K562 (cell line): ENCODE results near the gene SATB2. TPM values are rescaled to one million over a fixed set of nuclear protein-coding genes. Genes with fewer than 3 reads are reported as not detected.

Source experiments
- ARID4B ChIP-seq: sonication (generic); formaldehyde crosslinking; IDR thresholded peaks from 2 replicates; pipeline ENCODE4 v1.8.0; 2022; ENCODE audit warnings: mild to moderate bottlenecking, missing genetic modification reagents
- BCOR ChIP-seq: fragments of 450-650 bp; IDR thresholded peaks from 2 replicates; pipeline ENCODE4 v1.6.1; 2016
- FOXP1 ChIP-seq: sonication (generic); formaldehyde crosslinking; IDR thresholded peaks from 2 replicates; pipeline ENCODE4 v1.8.0; 2022; ENCODE audit warnings: mild to moderate bottlenecking, missing genetic modification reagents
- GATA2 ChIP-seq: sonication (generic); formaldehyde crosslinking; IDR thresholded peaks from 2 replicates; pipeline ENCODE4 v1.4.0; 2020; ENCODE audit warnings: mild to moderate bottlenecking, missing genetic modification reagents
- KHSRP ChIP-seq: fragments of 450-650 bp; IDR thresholded peaks from 2 replicates; pipeline ENCODE4 v1.6.1; 2017
- MECOM ChIP-seq: fragments of 250-450 bp; sonication (Bioruptor Pico); IDR thresholded peaks from 2 replicates; pipeline ENCODE4 v1.8.0; 2022; ENCODE audit warnings: inconsistent platforms
- NBN ChIP-seq: fragments of 450-650 bp; IDR thresholded peaks from 2 replicates; pipeline ENCODE4 v1.6.1; 2016; ENCODE audit warnings: low read depth, mild to moderate bottlenecking
- POLR2H ChIP-seq: IDR thresholded peaks from 2 replicates; pipeline ENCODE4 v1.6.1; 2016; ENCODE audit warnings: missing genetic modification characterization, low read depth, mild to moderate bottlenecking, control low read depth, missing compliant biosample characterization, moderate library complexity
- RERE ChIP-seq: sonication (generic); formaldehyde crosslinking; IDR thresholded peaks from 2 replicates; pipeline ENCODE4 v1.8.0; 2023; ENCODE audit warnings: missing genetic modification reagents, mild to moderate bottlenecking, borderline replicate concordance
- RNF2 ChIP-seq: sonication (generic); IDR thresholded peaks from 2 replicates; pipeline ENCODE4 v1.6.1; 2016
- UBTF ChIP-seq, 2 experiments: IDR thresholded peaks; 2 replicates each; pipeline ENCODE4 v1.6.1; 2012; ENCODE audit warnings: improper control_type of control experiment in 2 of 2, low read depth in 2 of 2, low read length in 2 of 2, borderline replicate concordance in 1 of 2
- ZFP30 ChIP-seq: fragments of 250-450 bp; sonication (Bioruptor Pico); IDR thresholded peaks from 2 replicates; pipeline ENCODE4 v1.8.0; 2022; ENCODE audit warnings: moderate library complexity, mild to moderate bottlenecking, inconsistent platforms, borderline replicate concordance
- ZFX ChIP-seq: sonication (generic); formaldehyde crosslinking; IDR thresholded peaks from 2 replicates; pipeline ENCODE4 v1.8.0; 2022; ENCODE audit warnings: mild to moderate bottlenecking, missing genetic modification reagents, moderate library complexity
- ZNF699 ChIP-seq: fragments of 250-450 bp; sonication (Bioruptor Pico); IDR thresholded peaks from 2 replicates; pipeline ENCODE4 v1.8.0; 2021; ENCODE audit warnings: mild to moderate bottlenecking, moderate library complexity; ENCODE audit not compliant: insufficient replicate concordance
- ZNF77 ChIP-seq: fragments of 250-450 bp; sonication (Bioruptor Pico); IDR thresholded peaks from 2 replicates; pipeline ENCODE4 v1.5.0; 2020
- ZNF830 ChIP-seq: fragments of 250-450 bp; sonication (Bioruptor Pico); IDR thresholded peaks from 2 replicates; pipeline ENCODE4 v1.5.0; 2021; ENCODE audit warnings: mild to moderate bottlenecking
- polyA plus RNA-seq, 8 experiments: library from polyadenylated mRNA; depleted of rRNA in 4 of 8; stranded (reverse) in 5 of 8; unstranded in 3 of 8; fragments of >200 nt; fragmentation: Nextera tagmentation in 2 of 8; fragmentation: Illumina TruSeq in 1 of 8; extraction: Ambion mirVana in 2 of 8; extraction: Trizol in 1 of 8; gene quantifications; 2 replicates each; pipeline versions ENCODE4 v1.2.1 to v1.2.3, GENCODE V29; 2011 to 2014; ENCODE audit warnings: inconsistent platforms in 1 of 8, missing spikeins in 1 of 8
- total RNA-seq, 7 experiments: library from RNA; depleted of rRNA in 6 of 7; stranded (reverse); fragments of >200 nt in 6 of 7; fragmentation: Illumina TruSeq in 2 of 7; extraction: Trizol in 2 of 7; gene quantifications; 2 replicates each; pipeline versions ENCODE4 v1.2.1 to v1.2.3, GENCODE V29; 2011 to 2021; ENCODE audit warnings: low replicate concordance in 1 of 7

Gene SATB2
- total and polyA plus RNA-seq, 9 of the 15 experiments (the other 6 are each of a cell fraction or from before 2014, with no cell fraction given), result 4.5 to 34.0 (median 15.1) TPM

GRCh38 chr2:199458806-199459285 lies 1.1 kb upstream of the SATB2 start (continued):
- TF ChIP-seq UBTF (IDR thresholded peaks at IDR 0.05; ENCODE audit: borderline replicate concordance in 1 of 2, low read depth in 2 of 2, low read length in 2 of 2) (0 out of 4 replicates have a peak, but pooled peaks of 1 of the 2 experiments have one; percentile 31), ZNF830 (no peak), GATA2 (no peak), NBN (no peak), RERE (no peak), ZFX (CRISPR knock-in tag) (peak; percentile 78), FOXP1 (no peak), ZNF699 (CRISPR knock-in tag) (no peak), ZNF77 (no peak), ARID4B (no peak), ZFP30 (CRISPR knock-in tag) (no peak), POLR2H (no peak), RNF2 (0 out of 2 replicates have a peak, but pooled peaks have one; percentile 7), MECOM (CRISPR knock-in tag) (no peak), KHSRP (no peak), BCOR (no peak)
